Mucosa of descending colon (tissue), 3 donors: ENCODE results near the gene FMN1. TPM values are rescaled to one million over a fixed set of nuclear protein-coding genes. Genes with fewer than 3 reads are reported as not detected.

Experiments
- ATAC-seq: fragments of 200-7000 bp; cut with Tn5 transposase; one replicate; pipeline ENCODE4 v1.9.1; 2020; ENCODE audit warnings: mild to moderate bottlenecking, moderate library complexity
- DNase-seq, 3 donors: peaks; one replicate each; pipeline ENCODE4 v3.0.0-alpha.2; 2020
- H3K36me3 ChIP-seq: fragments of 200-600 bp; one replicate; pipeline ENCODE4 v1.8.0; 2021; ENCODE audit warnings: low read depth, mild to moderate bottlenecking
- H3K4me1 ChIP-seq: fragments of 200-600 bp; one replicate; pipeline ENCODE4 v1.8.0; 2021; ENCODE audit warnings: low read depth, mild to moderate bottlenecking
- H3K4me3 ChIP-seq: fragments of 200-600 bp; one replicate; pipeline ENCODE4 v1.8.0; 2021; ENCODE audit warnings: mild to moderate bottlenecking
- H3K9me3 ChIP-seq: fragments of 200-600 bp; one replicate; pipeline ENCODE4 v1.8.0; 2021; ENCODE audit warnings: mild to moderate bottlenecking
- intact Hi-C, 2 donors: fragments of 100-400 bp; cut with DNase I in 1 of 2; cut with micrococcal nuclease in 1 of 2; formaldehyde crosslinking; loops; one replicate each; pipeline versions ENCODE4 v1.11.0 to v1.11.1; 2022; cut with DNase I, micrococcal nuclease
- total RNA-seq, 3 donors: library from RNA; stranded (reverse); fragmentation: NEBNext Ultra II Directional in 2 of 3; extraction: Animal tissue kit (Norgen Biotek cat#: 25700) in 2 of 3; gene quantifications; one replicate each; pipeline versions ENCODE4 v1.2.1 to v1.2.4, GENCODE V29; 2021 to 2023
- TF ChIP-seq, protein P1 (sequence below): fragments of 200-600 bp; IDR thresholded peaks from one replicate; pipeline ENCODE4 v1.8.0; 2022; ENCODE audit warnings: antibody characterized with exemption, mild to moderate bottlenecking
- donor health status: DM: no; HTN: no; CAD: no; lungs with moderate emphysema.
- donor health status: DM: no; HTN: no; CAD: no.
- donor health status: DM: no; HTN: yes; CAD: no.

Gene FMN1
- total RNA-seq, 3 donors from 2014 or later, result 30.8 to 65.1 (median 43.4) TPM

DNA sequence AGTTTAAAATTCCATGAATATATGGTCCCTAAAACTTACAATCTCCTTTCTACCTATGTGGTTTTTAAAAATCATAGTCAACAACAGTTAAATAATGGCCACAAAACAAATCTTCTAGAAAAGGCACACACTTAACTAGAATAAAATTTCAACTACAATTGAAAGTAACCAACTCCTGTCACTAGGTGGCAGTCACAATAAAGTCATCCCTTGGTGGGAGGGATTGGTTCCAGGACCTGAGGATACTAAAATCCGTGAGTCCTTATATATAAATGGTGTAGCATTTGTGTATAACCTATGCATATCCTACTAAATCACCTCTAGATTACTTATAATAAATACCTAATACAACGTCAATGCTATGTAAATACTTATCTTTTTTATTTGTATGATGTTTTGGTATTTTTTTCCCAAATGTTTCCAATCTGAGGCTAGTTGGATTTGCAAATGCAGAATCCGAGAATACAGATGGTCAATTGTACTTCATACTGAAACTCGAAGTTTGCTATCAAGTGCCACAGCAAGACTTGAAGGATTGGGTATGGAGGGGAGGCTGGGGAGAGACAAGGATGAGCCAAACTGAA lies 172.6 kb downstream of the FMN1 start:
- intact Hi-C loops, result loop anchor here in 1 of 2 donors (2.0 kb wide), 1 partner anchor 53 kb away; no protein-coding TSS in a partner anchor
- ATAC-seq, result peak; percentile 84
- H3K36me3 ChIP-seq, result no peaks in the 10 kb centered on the region
- H3K4me1 ChIP-seq, result peaks cover 4% of the 10 kb centered on the region
- no peaks in the 10 kb centered on the region for H3K9me3 ChIP-seq
- H3K4me3 ChIP-seq, result no peak overlapping the region
- DNase-seq, result peak in 1 of 3 donors; percentile 69
- TF ChIP-seq, protein P1, sequence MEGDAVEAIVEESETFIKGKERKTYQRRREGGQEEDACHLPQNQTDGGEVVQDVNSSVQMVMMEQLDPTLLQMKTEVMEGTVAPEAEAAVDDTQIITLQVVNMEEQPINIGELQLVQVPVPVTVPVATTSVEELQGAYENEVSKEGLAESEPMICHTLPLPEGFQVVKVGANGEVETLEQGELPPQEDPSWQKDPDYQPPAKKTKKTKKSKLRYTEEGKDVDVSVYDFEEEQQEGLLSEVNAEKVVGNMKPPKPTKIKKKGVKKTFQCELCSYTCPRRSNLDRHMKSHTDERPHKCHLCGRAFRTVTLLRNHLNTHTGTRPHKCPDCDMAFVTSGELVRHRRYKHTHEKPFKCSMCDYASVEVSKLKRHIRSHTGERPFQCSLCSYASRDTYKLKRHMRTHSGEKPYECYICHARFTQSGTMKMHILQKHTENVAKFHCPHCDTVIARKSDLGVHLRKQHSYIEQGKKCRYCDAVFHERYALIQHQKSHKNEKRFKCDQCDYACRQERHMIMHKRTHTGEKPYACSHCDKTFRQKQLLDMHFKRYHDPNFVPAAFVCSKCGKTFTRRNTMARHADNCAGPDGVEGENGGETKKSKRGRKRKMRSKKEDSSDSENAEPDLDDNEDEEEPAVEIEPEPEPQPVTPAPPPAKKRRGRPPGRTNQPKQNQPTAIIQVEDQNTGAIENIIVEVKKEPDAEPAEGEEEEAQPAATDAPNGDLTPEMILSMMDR, result peak; percentile 24

DNA sequence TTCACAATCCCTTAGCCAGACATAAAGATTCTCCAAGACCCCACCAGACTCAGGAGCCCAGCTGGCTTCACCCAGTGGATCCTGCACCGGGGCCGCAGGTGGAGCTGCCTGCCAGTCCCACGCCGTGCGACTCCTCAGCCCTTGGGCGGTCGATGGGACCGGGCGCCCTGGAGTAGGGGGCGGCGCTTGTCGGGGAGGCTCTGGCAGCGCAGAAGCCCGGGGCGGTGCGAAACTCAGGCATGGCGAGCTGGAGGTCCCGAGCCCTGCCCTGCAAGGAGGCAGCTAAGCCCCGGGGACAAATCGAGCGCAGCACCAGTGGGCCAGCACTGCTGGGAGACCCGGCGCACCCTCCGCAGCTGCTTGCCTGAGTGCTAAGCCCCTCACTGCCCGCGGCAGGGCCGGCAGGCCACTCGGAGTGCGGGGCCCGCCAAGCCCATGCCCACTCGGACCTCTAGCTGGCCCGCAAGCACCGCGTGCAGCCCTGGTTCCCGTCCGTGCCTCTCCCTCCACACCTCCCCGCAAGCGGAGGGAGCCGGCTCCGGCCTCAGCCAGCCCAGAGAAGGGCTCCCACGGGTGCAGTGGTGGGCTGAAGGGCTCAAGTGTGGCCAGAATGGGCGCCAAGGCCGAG lies 175.0 kb downstream of the FMN1 start:
- Histone ChIP-seq H3K4me3 (no peak overlapping the region), H3K9me3 (no peaks in the 10 kb centered on the region), H3K36me3 (no peaks in the 10 kb centered on the region), H3K4me1 (no peaks in the 10 kb centered on the region)
- no peak for DNase-seq
- TF ChIP-seq, protein P1, result no peak
- intact Hi-C loops, result no loop called here
- no peak for ATAC-seq

DNA sequence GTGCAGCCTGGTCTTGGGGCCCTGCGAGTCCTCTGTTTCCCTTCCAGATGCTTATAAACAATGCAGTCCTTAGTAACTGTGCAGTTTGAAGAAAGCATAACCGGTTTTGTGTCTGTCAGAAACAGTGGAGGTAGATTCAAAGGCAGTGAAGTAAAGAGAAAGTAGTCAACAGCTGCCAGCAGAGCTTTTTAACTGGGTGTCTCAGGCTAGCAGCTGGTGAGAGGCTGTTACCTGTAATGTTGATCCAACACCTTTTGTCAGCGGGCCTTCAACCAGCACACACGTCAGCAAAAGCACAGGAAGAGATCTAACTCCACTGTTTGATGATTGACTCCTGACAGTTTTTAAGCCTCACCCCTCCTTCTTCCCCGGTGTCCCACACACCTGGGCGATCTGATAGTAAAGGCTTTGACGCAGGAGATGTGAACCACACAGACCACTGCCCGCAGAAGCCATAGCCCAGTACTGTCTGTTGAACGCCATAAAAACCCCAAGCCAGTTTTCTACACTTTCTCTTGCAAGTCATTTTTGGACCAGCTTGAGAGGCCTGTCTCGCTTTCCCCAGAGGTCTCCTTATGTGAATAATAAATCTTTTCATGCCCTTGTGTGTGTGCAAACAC lies 178.0 kb downstream of the FMN1 start:
- DNase-seq (no peak), ATAC-seq (no peak)
- intact Hi-C loops, result no loop called here
- no peaks in the 10 kb centered on the region for H3K36me3 ChIP-seq
- no peaks in the 10 kb centered on the region for H3K9me3 ChIP-seq
- H3K4me3 ChIP-seq, result no peak overlapping the region
- no peaks in the 10 kb centered on the region for H3K4me1 ChIP-seq
- TF ChIP-seq, protein P1, result no peak

DNA sequence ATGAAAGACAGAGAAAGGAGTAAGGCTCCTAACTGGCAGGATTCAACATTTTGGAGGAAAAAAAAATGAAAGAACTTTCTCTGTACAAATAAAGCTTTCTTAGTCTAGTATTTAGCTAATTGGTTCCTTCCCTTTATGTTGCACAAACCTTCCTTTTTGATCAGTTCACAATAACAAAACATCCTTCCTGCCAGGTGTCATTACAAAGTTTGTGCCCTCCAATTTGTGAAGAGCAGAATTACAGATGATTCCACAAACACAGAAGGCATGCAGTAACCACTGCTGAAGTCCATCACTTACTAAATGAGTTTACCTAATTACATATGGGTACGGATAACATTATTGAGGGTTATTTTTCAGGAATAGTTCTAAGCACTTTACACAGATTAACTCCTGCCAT lies 179.9 kb downstream of the FMN1 start:
- intact Hi-C loops, result no loop called here
- TF ChIP-seq, protein P1, result no peak

DNA sequence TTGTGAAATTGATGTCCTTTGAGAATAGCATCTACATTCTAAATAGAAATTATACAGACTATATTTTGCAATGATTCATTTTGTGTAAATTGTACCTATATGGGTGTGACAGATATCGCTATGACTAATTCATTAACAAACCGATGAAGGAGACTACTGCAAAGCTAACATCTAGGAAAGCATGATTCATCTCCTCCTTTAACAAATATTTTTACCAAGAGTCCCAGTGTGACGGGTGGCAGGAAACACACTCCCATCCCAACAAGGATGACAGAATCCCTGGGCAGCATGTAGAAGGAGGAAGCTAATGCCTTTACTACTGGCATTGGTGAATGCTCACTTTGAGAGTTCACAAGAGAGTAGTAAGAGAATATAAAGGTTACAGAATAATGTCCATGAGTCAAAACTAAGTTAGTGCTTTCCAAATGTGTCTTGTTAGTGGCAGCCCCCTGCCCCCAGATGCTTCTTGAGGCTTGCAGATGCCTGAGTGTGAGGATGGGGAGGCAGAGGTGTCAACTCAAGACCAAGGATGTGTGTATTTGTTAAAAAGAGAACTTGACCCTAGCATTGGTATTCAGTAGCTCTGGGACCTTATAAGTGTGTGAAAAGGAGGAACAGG lies 180.6 kb downstream of the FMN1 start:
- H3K4me3 ChIP-seq, result no peak overlapping the region
- ATAC-seq (peak; percentile 92), DNase-seq (no peak)
- intact Hi-C loops, result no loop called here
- no peaks in the 10 kb centered on the region for H3K4me1 ChIP-seq
- TF ChIP-seq, protein P1, result no peak
- H3K36me3 ChIP-seq, result no peaks in the 10 kb centered on the region
- no peaks in the 10 kb centered on the region for H3K9me3 ChIP-seq

More for the DNA sequence above, 179.9 kb downstream of the FMN1 start:
- Histone ChIP-seq H3K9me3 (no peaks in the 10 kb centered on the region), H3K4me1 (no peaks in the 10 kb centered on the region), H3K4me3 (no peak overlapping the region), H3K36me3 (no peaks in the 10 kb centered on the region)
- ATAC-seq, result no peak
- DNase-seq, result no peak
